Central memory CD4-positive, alpha-beta T cell (primary cell): Measurements from ENCODE around the gene FBN1.

ENCODE experiments used
- DNase-seq: peaks from one replicate; pipeline ENCODE4 v3.0.0; 2022

Gene FBN1

DNA sequence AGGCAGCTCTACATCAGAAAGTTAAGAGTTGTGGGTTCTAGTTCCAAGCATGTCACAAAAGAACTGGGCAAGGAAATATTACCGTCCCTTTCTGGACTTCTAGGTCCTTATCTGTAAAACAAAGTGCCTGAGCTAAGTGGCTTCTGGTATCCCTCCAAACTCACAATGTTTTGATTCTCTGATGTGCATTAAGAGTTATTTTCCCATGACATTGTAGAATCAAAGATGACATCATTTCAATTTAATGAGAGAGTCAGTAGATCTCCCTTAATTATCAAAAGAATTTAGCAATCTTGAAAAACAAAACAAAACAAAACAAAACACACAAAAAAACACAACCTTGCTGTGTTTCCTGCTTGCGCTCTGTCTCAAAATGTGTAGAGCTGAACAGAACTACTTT, 225.6 kb downstream of the FBN1 start:
- DNase-seq = no peak

DNA sequence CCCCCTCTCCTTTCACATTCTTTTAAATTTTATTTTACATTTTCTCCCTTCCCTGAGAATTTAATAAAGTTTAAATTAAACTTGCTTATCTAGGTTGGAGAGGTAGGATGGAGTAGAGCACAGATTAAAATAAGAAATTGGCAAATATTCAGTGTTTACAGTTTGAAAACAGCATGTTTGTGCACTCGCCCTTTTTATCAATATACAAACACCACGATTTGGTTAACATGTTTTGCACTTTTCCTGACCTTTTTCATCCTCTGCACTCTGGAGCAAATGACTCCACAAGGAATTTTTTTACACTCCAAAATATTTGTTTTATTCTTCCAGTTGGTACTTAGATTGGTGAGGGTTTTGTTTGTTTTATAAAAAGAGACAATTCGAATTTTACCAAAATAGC, 227.2 kb downstream of the FBN1 start:
- no peak for DNase-seq

DNA sequence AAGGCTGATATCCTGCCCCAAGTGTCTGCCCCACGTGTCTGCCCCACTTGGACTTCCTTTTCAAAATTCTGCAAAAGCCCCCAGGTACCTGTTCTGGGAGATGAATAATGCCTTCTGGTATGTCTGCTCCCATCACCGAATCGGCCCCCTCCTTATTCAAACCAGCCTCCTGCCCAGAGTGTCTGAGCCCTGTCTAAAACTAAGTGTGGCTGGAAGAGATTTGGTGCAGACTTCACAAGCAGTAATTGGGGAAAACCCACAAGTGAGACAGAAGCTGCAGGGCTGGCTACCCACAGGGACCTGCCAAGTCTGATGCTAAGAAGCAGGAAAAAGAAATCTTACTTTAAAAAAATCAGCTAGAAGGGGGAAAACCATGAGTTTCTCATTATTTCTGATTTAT, 229.2 kb downstream of the FBN1 start:
- DNase-seq = no peak

DNA sequence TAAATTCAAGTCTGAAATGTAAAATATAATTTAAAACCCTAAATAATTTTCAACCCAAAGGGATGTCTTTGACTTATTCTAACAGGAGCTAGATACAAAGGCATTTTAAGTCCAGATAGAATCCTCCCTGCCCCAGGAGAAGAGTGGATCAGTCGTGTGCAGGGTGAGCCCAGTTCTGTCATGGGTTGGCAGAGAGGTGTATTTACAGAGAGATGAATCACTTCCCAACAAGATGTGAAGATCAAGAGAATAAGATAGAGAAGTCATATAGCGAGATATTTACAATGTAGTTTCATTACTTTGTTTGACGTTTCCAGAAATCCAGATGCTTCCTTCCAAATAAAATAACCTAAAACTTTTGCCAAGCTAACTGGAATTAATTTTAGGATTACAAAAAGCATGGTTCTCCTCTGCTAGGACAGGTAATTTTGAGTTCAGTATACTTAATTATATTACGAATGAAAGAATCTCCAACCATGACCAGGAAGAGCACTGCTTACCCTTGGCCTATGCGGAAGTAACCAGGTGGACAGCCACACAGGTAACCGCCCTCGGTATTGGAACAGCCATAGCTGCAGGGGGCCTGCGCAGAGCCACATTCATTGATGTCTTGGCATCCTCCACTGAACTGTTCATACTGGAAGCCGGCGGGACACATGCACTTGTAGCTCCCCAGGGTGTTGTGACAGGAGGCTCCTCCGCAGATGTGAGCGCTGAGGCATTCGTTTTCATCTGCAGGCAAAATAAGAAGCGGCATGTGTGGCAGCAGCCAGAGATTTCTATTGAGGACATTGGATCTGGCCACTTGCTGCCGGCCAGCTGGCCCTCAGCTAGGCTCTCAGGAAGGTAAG, 230.2 kb downstream of the FBN1 start:
- no peak for DNase-seq

DNA sequence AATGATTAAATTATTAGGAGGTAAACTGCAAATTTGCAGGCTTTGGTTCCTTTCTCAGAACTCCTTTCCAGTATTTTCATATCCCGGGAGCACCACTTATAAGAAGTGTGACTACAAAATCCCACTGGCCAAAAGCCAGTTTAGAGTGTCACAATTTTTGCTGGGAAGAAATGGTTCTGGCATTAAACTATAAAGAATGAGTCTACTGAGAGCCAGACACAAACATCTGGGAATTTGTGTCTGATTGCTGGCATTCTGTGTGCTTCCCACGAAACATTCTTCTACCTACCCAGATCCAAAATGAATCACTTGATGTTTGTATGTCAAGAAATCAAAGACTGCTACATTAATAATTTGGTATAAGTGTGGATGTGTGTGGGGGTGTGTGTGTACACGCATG, 231.5 kb downstream of the FBN1 start:
- no peak for DNase-seq

DNA sequence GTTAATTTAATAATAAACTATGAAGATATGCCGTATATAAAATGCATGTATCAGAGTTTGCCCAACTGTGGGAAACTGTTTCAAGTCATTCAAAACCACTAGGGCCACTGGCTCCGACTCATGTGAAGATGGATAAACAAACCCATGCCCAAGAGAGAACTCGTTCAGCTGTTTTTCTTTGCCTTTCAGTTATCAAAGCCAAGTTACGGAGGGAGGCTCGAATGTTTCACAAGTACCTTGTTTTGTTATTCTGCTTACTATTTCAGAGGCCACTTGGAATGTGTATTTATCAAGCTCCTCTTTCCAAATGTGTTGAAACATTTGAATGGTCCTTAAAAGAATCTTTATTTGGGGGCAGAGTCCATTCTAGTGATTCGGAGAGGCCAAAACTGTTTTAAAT, 232.2 kb downstream of the FBN1 start:
- no peak for DNase-seq

DNA sequence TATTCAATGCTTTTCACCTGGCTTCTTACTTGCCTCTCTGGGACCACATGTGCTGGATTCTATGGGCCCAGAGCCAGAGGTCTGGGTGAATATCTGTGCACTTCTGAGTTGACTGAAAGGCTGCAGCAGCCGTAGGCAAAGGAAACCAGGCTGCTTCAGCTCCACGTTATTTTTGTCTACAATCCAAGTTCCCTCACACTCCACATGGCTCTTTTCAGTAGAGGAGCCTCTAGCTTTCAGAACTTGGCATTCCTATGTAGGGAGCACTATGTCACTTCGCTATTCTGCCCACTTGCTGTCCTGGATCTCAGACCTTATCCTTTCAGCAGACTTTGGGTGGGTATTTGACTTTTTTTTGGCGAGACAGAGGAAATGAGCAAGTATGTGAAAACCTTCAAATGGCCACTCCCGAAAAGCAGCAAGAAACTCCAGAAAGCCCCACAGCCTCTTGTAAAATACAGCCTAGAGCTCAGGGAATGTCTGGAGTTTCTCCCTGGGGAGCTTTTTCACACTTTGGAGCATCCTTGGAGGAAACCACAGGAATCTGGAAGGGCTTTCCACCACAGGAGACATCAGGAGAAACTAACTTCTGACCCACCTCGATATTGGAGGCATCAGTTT, 233.4 kb downstream of the FBN1 start:
- no peak for DNase-seq

DNA sequence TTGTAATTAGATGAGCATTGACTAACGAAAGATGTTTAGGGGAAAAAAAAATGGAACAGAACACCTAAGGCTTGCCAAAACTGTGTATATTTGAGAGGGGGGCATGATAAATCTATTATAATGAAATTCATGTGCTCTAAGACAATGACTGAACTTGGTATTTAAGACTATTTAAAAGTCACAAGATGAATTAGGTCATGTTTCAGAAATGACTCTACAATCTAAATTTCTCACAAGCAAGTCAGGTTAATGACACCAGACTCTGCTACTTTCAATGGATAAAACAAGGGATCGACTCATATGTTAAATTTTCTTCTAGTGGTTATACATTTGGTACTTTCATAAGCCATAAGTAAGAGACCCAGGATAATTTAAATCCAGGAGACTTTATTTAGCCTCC, 235.9 kb downstream of the FBN1 start:
- no peak for DNase-seq

DNA sequence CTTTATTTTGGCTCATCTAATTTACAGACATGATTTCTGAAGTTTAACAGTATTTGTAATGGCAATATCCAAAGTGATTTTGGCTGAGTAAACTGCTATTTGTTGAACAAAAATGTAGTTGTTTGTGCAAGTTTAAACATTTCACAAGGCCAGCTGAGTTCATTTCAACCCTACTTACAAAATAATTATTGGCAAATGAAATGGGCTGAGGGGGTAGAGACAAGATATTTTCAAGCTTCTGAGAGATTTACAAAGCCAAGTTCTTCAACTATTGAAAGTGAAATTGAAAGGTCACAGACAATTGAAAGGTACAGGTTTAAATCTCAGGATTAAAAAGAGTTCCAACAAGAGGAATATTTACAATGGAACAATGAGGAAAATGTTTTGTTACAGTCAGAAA, 237.2 kb downstream of the FBN1 start:
- DNase-seq = no peak

DNA sequence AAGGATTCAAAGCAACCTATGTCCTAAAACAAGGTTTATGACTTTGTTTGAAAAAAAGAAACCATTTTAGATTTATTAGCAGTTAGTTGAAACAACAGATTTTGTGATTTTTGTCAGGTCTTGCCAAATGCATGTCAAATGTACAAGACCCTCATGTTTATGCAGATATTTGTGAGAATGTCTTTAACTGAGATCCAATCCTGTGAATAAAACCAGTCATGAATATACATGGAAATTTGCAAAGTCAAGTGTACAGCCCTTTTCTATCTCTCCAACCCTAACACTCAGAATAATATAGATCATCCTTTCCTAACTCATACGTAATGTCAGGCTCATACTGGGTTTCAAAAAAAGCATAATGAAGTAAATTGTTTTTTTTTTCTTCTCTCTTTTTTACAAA, 237.9 kb downstream of the FBN1 start:
- no peak for DNase-seq

DNA sequence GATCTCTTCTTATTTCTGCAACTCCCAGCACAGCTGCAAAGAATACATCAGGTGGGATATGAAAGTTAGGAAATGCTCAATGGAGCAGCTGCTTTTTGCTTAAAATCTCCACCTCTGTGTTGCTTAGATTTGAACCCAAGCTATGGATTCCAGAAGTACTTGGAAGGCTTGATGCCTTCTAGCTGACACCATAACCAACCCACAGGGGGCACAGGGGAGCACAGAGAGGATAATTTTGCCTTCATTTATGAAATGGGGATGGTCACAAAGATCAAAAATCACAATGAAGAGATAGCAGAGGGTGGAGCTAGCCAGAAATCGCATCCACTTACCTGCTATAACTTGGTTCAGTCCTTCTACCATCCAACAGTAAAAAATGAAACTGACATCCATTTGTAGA, 238.6 kb downstream of the FBN1 start:
- DNase-seq = no peak

DNA sequence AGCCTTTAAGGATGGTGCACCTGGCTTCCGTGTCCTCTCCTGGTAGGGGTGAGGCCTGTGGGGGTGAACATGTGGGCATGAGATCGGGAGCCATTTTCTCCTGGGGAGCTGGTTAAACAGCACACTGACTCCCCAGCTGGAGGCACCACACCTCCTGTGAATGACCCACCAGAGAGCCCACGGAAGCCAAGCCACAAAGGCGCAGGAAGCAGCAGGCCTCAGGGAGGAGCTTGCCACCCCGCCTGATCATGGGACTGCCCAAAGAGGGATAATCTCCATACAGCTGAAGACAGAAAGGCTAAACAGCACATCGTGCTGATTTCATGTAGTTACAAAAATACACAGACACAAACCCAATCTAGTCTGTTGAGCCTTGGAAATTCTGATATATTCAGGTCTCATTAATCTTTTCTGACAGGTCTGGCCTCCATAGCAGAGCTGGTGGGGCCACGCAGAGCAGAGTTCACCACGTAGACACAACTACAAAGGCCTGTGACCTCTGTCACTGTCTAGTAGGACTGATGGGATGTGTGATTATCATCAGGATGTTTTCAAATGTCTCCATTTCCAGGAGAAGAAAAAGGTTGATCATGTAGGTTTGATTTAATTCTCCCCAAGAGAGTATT, 239.1 kb downstream of the FBN1 start:
- DNase-seq = no peak

DNA sequence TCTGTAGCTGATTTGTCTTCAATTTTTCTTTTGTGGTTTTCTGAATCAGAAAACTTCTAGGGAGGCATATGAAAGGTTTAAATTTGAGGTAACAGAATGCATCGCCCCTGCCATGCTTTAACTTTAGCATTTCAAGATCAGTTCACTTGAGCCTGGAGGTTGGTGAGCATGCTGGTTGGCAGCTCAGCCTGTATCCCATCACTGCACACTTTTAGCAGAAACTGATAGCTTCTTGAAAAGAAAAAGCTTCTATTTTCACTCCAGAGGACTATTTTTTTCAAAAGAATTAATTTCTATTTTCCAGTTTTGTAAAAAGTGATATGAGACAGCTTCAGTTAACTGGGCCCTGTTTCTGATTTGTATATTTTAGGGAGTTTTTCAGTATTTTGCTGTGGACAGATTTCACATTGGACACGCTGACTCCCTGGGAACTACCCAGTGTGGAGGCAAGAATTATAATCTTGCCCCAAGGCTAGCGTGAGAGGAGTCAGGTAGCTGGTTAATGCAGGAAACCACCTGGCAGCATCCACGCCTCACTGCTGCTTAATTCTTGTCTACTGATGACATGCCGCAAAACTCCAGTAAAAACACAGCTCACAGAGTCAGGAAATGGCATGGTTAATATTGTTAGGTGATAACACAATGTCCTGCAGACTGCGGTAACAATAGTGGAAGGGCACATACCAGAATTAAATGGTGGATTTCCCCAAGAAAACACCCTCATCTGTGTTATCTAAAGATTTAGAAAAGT, 242.9 kb downstream of the FBN1 start:
- DNase-seq = no peak

DNA sequence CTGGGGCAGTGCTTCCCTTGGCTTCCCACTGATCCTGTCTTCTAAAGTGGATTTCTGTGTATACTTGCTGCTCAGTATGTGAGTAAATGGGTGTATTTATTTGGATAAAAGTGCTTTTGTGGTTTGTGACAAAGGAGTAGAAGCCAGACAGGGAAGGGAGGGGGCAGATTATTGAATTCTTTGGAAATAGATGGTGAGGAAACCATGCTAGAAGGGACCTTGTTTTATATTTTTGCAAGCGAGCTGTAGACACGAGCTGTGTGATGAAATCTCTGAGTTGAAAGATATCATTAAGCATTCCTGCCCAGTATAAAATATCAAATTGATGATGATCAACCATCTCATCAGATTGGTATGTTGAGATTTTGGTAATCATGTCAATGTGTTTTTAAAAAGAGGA, 245.4 kb downstream of the FBN1 start:
- DNase-seq = no peak

DNA sequence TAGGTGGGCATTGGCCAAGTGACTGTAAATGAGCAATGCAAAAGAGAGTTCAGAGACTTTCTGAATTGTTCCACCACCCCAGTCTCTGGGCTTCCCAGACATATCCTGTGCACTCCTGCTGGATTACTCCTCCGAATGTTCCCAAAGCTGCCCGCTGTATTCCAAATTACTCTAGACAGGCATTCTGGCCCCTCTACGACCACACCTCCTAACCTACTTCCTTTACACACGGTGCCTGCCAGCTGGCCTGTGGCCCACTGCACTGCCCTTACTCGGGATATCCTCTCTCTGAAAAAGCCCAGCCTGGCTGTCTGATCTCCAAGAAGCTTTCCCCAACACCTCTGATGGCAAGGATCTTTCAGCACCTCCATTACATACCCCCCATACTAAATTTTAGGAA, 247.7 kb downstream of the FBN1 start:
- no peak for DNase-seq

DNA sequence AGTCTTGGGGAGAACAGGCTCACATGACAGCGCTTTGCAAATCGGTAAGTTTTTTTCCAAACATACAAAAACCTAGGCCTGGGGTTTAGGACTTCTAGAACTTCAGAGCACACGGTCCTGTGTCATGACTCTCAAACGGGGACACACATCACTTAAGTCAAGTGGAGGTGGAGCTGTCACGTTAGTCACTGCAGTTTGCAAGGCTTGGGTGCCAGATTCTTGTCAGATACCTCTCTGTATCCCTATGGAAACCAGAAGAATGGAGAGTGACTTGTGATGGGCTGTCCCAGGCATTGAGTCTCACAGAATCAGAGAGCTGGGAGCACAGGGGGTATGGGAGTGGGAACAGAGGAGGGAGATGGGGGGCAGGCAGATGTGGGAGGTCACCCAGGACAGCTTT, 249.5 kb downstream of the FBN1 start:
- DNase-seq = no peak

DNA sequence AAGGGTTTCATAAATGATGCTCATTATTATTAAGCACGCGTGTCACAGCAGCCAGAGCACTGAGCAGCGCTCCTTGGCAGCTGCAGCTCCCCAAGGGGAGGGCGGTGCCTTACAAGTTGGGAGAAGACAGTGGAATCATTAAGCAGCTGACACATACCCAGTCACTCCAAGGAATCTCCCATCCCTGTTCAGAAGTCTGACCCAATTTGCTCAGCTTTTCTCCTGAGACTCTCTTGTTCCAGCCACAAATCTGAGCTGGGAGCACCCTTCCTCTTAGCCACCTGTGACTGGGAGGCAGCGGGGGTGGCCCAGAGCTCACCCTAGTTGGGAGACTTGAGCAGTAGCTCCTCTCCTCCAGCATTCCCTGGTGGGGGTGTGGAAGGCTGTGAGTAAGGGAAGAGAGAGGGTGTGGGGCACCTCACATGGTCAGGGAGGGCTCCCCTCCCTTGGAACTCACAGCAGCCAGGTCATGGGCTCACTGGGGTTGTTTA, 249.9 kb downstream of the FBN1 start:
- no peak for DNase-seq

DNA sequence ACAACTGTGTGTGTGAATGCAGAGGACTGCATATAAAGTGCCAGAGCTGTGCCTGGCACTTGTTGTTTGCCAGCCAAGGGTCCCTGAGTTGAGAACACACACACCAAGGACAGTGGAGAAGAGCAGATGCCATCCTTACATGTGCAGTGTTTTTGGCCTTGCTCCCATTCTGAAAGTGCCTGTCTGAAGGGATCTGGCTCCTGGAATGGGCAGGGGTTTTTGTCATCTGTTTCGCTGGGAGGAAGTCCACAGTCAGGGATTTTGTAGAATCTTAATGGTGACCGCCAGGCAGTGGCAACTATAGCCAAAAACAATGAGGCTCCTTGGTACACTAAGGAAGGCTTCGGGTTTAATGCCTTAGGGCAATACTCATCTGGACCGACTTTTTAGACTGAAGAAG, 250.5 kb downstream of the FBN1 start:
- DNase-seq = no peak

DNA sequence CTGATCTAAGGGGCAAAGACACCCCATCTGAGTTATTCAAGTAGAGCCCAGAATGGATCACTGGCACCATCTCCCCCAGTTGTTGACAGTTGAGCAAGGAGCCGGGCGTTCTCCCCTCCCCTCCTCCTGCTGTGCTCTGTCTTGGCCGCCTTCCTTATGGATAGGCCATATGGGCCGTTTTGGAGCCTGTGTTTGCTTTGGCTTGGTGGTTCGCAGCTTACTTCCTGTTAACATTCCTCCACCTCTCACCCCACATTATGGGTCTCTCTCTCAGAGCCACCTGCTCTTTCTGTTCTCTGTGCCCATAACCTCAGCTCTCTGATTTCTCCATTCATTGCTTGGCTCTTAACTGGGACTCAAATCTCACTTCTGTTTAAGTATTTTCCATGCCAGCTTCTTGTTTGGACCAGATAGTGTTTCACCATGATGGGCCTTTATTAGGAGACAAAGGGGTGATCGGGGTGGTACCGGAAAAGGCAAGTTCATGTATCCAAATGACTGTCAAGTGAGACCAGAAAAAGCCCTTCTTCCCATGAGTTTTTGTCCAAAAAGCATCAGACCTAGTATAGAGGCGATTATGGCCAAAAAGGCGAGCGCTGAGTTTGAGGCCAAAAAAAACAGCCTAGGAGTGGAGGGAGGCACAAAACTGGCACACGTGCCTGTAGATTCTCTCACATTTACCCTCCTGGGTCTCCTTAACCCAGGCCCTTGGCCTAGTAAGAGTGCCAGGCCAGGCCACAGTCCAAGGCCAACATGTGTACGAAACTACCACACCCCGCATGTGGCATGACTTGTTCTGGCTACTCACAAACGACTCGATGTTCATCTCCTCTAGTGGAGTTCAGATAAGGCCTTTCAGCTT, 251.6 kb downstream of the FBN1 start:
- DNase-seq = no peak

DNA sequence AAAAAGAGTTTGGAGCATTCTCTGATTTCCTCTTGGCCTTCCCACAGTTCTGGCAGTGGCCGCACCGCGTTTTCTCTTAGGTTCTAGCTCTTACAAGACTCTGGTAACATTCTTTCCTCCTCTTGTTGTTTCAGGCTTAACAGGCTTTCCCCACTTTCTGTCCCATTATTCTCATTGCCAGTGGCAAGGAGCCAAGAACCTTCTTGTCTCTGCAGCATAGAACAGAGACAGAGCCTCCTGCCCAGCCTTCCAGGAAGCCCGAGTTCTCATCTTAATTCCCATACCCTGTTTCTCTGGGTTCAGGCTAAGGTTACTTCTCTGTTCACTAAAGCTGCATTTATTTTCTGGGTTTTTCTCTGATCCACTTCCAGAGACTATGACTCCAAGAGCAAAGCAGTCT, 253.2 kb downstream of the FBN1 start:
- DNase-seq = no peak

DNA sequence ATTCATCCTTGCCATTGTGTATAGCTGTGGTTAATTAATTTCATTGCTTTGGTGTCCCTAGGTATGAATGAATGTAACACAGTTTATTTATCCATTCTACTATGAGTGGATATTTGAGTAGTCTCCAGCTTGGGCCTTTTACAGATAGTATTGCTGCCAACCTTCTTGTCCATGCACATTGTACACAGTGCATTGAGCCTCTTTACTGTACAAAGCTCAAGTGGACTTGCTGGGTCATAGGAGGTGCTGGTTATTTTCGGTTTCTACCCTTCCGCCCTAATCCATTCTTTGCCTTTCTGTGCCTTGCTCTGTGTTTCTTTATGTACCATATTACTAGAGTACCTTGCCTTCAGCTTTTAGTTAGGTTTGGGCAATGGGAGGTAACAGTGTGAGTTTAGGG, 253.6 kb downstream of the FBN1 start:
- no peak for DNase-seq

DNA sequence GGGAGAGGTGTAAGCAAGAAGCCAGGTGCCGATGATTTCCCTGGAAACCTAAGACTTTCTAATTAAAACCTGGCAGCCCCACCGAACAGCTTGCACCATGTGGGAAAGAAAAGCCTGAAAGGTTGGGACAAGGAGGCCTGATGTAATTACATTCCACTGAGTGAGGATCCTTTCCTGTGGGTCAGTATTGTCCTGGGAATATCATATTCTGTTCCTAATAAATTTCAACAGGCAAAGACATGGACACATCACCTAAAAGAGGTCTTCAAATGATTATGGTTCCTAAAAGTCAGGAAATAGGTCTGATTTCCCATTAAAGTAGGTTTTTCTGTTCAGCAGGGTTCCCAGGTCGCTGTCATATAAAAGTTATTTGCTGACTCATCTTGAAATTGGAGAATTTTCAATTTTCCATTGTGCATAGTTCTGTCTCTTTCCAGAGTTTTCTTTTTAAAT, 255.8 kb downstream of the FBN1 start:
- no peak for DNase-seq
